Measurements from ENCODE around the gene DUT. TPM values are rescaled to one million over a fixed set of nuclear protein-coding genes. Genes with fewer than 3 reads are reported as not detected.
A peak's percentile ranks its signal among the peaks of the same experiment; 100 is the strongest.

Gene DUT
- total and polyA plus RNA-seq, 5 donors from 2014 or later: 60.3 to 124 (median 110) TPM

DNA sequence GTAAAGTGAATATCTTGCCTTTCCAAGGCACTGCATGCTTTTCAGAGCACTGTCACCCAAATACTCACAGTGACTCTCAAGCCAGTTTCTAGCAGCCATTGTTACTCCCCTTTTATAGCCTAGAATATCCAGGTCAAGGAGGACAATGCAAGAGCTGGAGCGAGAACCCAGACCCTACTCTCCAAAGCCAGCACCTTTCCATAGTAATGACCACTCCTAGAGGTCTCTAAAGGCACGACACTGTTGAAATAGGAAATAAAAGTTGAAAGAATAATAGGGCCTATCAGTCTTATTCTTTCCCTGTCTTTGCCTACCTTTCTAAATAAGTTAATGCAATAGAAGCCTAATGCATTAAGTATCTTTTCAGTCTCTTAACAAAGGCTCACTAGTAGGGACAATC lies 33.6 kb upstream of the DUT start:
- Mint-ChIP-seq H3K4me3 (no peak overlapping the region), H3K27me3 (no peaks in the 10 kb centered on the region), H3K36me3 (no peaks in the 10 kb centered on the region), H3K27ac (no peak overlapping the region), H3K4me1 (peaks cover 0 to 2% (median 0%) of the 10 kb centered on the region in 4 donors), H3K9me3 (peaks cover 0 to 1% (median 0%) of the 10 kb centered on the region in 7 donors)
- Histone ChIP-seq H3K4me1 (ENCODE audit: control insufficient read depth, insufficient read depth, low read length, poor library complexity, severe bottlenecking) (no peaks in the 10 kb centered on the region), H3K4me3 (ENCODE audit: low read depth, low read length) (no peak overlapping the region), H3K27me3 (ENCODE audit: control insufficient read depth, insufficient read depth, low read length) (peaks cover 2% of the 10 kb centered on the region), H3K9me3 (ENCODE audit: control insufficient read depth in 2 of 2, low read length in 2 of 2) (no peaks in the 10 kb centered on the region), H3K36me3 (ENCODE audit: control insufficient read depth, insufficient read depth, low read length) (no peaks in the 10 kb centered on the region), H3K27ac (ENCODE audit: insufficient read depth, low read length, poor library complexity, severe bottlenecking) (no peak overlapping the region)
- no peak for DNase-seq
- ATAC-seq (ENCODE audit: low read depth in 2 of 2): no peak

DNA sequence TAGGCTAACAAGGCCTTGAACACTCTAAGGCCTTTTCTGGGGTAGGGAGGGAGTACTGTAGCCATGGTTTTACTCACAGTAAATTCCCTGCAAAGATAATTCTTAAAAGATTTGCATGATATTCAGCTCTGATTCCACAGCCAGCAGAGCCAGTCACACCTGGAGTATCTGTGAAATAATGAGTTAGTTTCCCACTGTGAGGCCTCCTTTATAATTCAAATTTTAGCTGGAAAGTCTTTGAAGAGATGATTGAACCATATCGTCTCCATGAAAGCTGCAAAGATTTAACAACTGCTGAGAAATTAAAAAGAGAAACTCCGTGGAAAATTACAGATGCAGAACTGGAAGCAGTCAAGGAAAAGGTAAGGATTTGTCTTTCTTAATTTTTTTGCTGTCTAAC lies 32.3 kb upstream of the DUT start:
- Mint-ChIP-seq H3K4me3 (no peak overlapping the region), H3K4me1 (peaks cover 0 to 2% (median 0%) of the 10 kb centered on the region in 4 donors), H3K9me3 (peaks cover 0 to 1% (median 0%) of the 10 kb centered on the region in 7 donors), H3K27me3 (no peaks in the 10 kb centered on the region), H3K27ac (no peak overlapping the region), H3K36me3 (no peaks in the 10 kb centered on the region)
- no peak overlapping the region for H3K4me3 ChIP-seq (ENCODE audit: low read depth, low read length)
- no peak overlapping the region for H3K27ac ChIP-seq (ENCODE audit: insufficient read depth, low read length, poor library complexity, severe bottlenecking)
- peaks cover 2% of the 10 kb centered on the region for H3K27me3 ChIP-seq (ENCODE audit: control insufficient read depth, insufficient read depth, low read length)
- no peaks in the 10 kb centered on the region for H3K36me3 ChIP-seq (ENCODE audit: control insufficient read depth, insufficient read depth, low read length)
- ATAC-seq (ENCODE audit: low read depth in 2 of 2) (no peak), DNase-seq (no peak)
- H3K9me3 ChIP-seq (ENCODE audit: control insufficient read depth in 2 of 2, low read length in 2 of 2): no peaks in the 10 kb centered on the region
- H3K4me1 ChIP-seq (ENCODE audit: control insufficient read depth, insufficient read depth, low read length, poor library complexity, severe bottlenecking): no peaks in the 10 kb centered on the region

DNA sequence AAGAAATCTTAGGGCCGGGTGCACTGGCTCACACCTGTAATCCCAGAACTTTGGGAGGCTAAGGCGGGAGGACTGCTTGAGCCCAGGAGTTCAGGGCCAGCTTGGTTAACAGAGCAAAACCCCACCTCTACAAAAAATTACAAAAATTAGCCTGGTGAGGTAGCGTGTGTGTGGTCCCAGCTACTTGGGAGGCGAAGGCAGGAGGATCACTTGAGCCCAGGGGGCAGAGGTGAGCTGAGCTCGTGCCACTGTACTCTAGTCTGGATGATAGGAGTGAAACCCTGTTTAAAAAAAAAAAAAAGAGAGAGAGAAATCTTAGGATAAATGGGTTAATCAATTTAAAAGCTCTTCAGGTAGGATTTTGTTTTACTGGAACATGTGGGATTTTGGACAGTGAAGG lies 31.2 kb upstream of the DUT start:
- Mint-ChIP-seq H3K36me3 (no peaks in the 10 kb centered on the region), H3K27ac (no peak overlapping the region), H3K4me3 (no peak overlapping the region), H3K9me3 (no peaks in the 10 kb centered on the region), H3K4me1 (peaks cover 0 to 2% (median 0%) of the 10 kb centered on the region in 4 donors), H3K27me3 (no peaks in the 10 kb centered on the region)
- Histone ChIP-seq H3K4me3 (ENCODE audit: low read depth, low read length) (no peak overlapping the region), H3K27me3 (ENCODE audit: control insufficient read depth, insufficient read depth, low read length) (peaks cover 2% of the 10 kb centered on the region), H3K36me3 (ENCODE audit: control insufficient read depth, insufficient read depth, low read length) (no peaks in the 10 kb centered on the region), H3K4me1 (ENCODE audit: control insufficient read depth, insufficient read depth, low read length, poor library complexity, severe bottlenecking) (no peaks in the 10 kb centered on the region), H3K27ac (ENCODE audit: insufficient read depth, low read length, poor library complexity, severe bottlenecking) (no peak overlapping the region), H3K9me3 (ENCODE audit: control insufficient read depth in 2 of 2, low read length in 2 of 2) (no peaks in the 10 kb centered on the region)
- DNase-seq: no peak
- ATAC-seq (ENCODE audit: low read depth in 2 of 2): no peak

DNA sequence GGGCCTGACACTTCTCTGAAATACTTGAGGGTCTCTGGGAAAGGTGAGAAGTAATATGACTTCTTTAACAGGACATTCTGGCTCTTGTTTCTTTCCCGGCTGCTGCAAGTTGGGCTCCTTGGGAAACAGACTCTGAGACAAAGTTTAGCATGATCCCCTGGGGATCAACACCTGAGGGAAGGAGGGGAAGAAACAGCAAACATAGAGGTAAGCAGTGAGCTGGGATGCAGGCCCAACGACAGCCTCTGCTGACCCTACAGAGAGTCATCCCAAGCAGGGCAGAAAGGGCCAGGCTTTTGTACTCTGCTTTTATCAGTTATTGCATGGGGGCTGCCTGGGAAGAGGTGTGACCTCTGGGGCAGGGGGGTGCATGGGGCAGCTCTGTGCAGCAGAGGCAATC lies 26.8 kb upstream of the DUT start:
- no peaks in the 10 kb centered on the region for H3K9me3 Mint-ChIP-seq
- H3K4me1 Mint-ChIP-seq: peaks cover 0 to 4% (median under 1%) of the 10 kb centered on the region in 4 donors
- ATAC-seq (ENCODE audit: low read depth in 2 of 2): no peak
- Histone ChIP-seq H3K4me1 (ENCODE audit: control insufficient read depth, insufficient read depth, low read length, poor library complexity, severe bottlenecking) (no peaks in the 10 kb centered on the region), H3K9me3 (ENCODE audit: control insufficient read depth in 2 of 2, low read length in 2 of 2) (no peaks in the 10 kb centered on the region), H3K27ac (ENCODE audit: insufficient read depth, low read length, poor library complexity, severe bottlenecking) (no peak overlapping the region), H3K36me3 (ENCODE audit: control insufficient read depth, insufficient read depth, low read length) (no peaks in the 10 kb centered on the region), H3K27me3 (ENCODE audit: control insufficient read depth, insufficient read depth, low read length) (no peaks in the 10 kb centered on the region), H3K4me3 (ENCODE audit: low read depth, low read length) (no peak overlapping the region)
- no peak for DNase-seq
- H3K27me3 Mint-ChIP-seq: peaks cover 8% of the 10 kb centered on the region
- no peak overlapping the region for H3K27ac Mint-ChIP-seq
- H3K36me3 Mint-ChIP-seq: no peaks in the 10 kb centered on the region
- H3K4me3 Mint-ChIP-seq: no peak overlapping the region

DNA sequence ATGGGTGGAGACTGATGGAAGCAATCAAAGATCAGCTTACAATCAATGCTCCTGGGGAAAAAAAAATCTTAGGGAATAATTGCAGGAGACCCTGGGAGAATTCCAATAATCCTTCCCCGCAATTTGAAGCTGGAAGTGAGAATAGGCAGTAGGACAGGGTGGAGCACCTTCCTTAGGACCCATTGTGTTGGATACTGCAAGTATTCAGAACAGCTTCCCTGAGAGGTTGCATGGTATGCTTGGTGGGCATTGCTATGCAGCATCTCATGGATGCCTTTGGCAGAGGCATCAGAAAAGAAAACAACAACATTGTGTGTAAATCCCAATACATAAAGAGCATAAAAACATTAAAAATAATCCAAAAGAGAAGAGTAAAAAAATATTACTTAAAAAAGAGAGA lies 24.6 kb upstream of the DUT start:
- no peaks in the 10 kb centered on the region for H3K9me3 Mint-ChIP-seq
- peaks cover 13% of the 10 kb centered on the region for H3K27me3 Mint-ChIP-seq

DNA sequence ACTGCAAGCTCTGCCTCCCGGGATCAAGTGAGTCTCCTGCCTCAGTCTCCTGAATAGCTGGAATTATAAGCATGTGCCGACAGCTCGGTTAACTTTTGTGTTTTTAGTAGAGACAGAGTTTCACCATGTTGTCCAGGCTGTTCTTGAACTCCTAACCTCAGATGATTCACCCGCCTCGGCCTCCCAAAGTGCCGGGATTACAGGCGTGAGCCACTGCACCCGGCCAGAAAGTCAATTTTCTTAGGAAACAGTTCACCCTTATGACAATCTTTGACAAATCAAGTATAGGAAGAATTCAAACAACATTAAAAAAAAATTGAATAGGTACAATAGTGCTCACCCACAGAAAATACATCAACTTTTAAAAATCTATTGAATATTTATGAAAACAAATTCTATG lies 23.6 kb upstream of the DUT start:
- no peak overlapping the region for H3K4me3 ChIP-seq (ENCODE audit: low read depth, low read length)
- Mint-ChIP-seq H3K27ac (no peak overlapping the region), H3K27me3 (peaks cover 13% of the 10 kb centered on the region), H3K9me3 (no peaks in the 10 kb centered on the region), H3K4me1 (peaks cover 0 to 4% (median under 1%) of the 10 kb centered on the region in 4 donors), H3K4me3 (no peak overlapping the region), H3K36me3 (no peaks in the 10 kb centered on the region)
- H3K9me3 ChIP-seq (ENCODE audit: control insufficient read depth in 2 of 2, low read length in 2 of 2): no peaks in the 10 kb centered on the region
- H3K27ac ChIP-seq (ENCODE audit: insufficient read depth, low read length, poor library complexity, severe bottlenecking): no peak overlapping the region
- no peaks in the 10 kb centered on the region for H3K4me1 ChIP-seq (ENCODE audit: control insufficient read depth, insufficient read depth, low read length, poor library complexity, severe bottlenecking)
- H3K36me3 ChIP-seq (ENCODE audit: control insufficient read depth, insufficient read depth, low read length): no peaks in the 10 kb centered on the region
- ATAC-seq (ENCODE audit: low read depth in 2 of 2) (no peak), DNase-seq (no peak)
- no peaks in the 10 kb centered on the region for H3K27me3 ChIP-seq (ENCODE audit: control insufficient read depth, insufficient read depth, low read length)

More for the DNA sequence above, 24.6 kb upstream of the DUT start:
- Histone ChIP-seq H3K36me3 (ENCODE audit: control insufficient read depth, insufficient read depth, low read length) (no peaks in the 10 kb centered on the region), H3K27ac (ENCODE audit: insufficient read depth, low read length, poor library complexity, severe bottlenecking) (no peak overlapping the region), H3K4me1 (ENCODE audit: control insufficient read depth, insufficient read depth, low read length, poor library complexity, severe bottlenecking) (no peaks in the 10 kb centered on the region), H3K27me3 (ENCODE audit: control insufficient read depth, insufficient read depth, low read length) (no peaks in the 10 kb centered on the region), H3K4me3 (ENCODE audit: low read depth, low read length) (no peak overlapping the region), H3K9me3 (ENCODE audit: control insufficient read depth in 2 of 2, low read length in 2 of 2) (no peaks in the 10 kb centered on the region)
- no peaks in the 10 kb centered on the region for H3K36me3 Mint-ChIP-seq
- DNase-seq (no peak), ATAC-seq (ENCODE audit: low read depth in 2 of 2) (no peak)
- H3K4me1 Mint-ChIP-seq: peaks cover 0 to 4% (median under 1%) of the 10 kb centered on the region in 4 donors
- H3K27ac Mint-ChIP-seq: no peak overlapping the region
- no peak overlapping the region for H3K4me3 Mint-ChIP-seq

DNA sequence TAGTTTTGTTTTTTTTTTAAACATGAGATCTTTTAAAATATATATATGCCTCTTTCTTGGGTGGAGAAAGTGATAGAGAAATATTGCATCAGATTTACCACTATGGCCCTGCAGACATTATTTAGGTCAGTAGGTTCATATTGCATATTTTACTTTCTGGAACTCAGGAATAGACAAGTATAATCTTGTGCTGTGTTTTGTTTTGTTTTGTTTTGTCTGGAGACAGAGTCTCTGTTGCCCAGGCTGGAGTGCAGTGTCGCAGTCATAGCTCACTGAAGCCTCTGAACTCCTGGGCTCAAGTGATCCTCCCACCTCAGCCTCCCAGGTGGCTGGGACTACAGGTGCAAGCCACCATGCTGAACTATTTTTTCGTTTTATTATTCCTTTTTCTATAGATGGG lies 21.5 kb upstream of the DUT start:
- DNase-seq: no peak
- ATAC-seq (ENCODE audit: low read depth in 2 of 2): no peak
- peaks cover 0 to 4% (median 0%) of the 10 kb centered on the region in 4 donors for H3K4me1 Mint-ChIP-seq
- Histone ChIP-seq H3K9me3 (ENCODE audit: control insufficient read depth in 2 of 2, low read length in 2 of 2) (no peaks in the 10 kb centered on the region), H3K4me3 (ENCODE audit: low read depth, low read length) (no peak overlapping the region), H3K27me3 (ENCODE audit: control insufficient read depth, insufficient read depth, low read length) (no peaks in the 10 kb centered on the region), H3K36me3 (ENCODE audit: control insufficient read depth, insufficient read depth, low read length) (no peaks in the 10 kb centered on the region), H3K27ac (ENCODE audit: insufficient read depth, low read length, poor library complexity, severe bottlenecking) (no peak overlapping the region), H3K4me1 (ENCODE audit: control insufficient read depth, insufficient read depth, low read length, poor library complexity, severe bottlenecking) (no peaks in the 10 kb centered on the region)
- no peak overlapping the region for H3K27ac Mint-ChIP-seq
- no peaks in the 10 kb centered on the region for H3K9me3 Mint-ChIP-seq
- H3K36me3 Mint-ChIP-seq: no peaks in the 10 kb centered on the region
- peaks cover 13% of the 10 kb centered on the region for H3K27me3 Mint-ChIP-seq
- H3K4me3 Mint-ChIP-seq: no peak overlapping the region

DNA sequence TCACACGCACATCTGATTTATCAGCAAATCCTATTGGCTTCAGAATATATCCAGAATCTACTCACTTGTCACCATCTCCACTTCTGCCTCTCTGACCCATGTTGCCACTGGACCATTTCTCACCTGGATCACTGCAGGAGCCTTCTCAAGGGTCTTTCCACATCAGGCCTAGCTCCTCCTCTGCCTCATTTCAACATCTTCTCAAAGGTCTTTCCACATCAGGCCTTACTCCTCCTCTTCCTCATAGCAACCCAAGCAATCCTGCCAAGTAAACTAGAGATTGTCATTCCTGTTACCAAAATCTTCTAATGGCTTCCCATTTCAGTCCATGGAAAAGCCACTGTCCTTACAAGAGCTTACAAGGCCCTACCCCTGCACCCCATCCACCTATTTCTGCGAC lies 18.0 kb upstream of the DUT start:
- no peaks in the 10 kb centered on the region for H3K36me3 ChIP-seq (ENCODE audit: control insufficient read depth, insufficient read depth, low read length)
- DNase-seq (no peak), ATAC-seq (ENCODE audit: low read depth in 2 of 2) (no peak)
- no peaks in the 10 kb centered on the region for H3K36me3 Mint-ChIP-seq
- no peaks in the 10 kb centered on the region for H3K4me1 Mint-ChIP-seq
- H3K9me3 ChIP-seq (ENCODE audit: control insufficient read depth in 2 of 2, low read length in 2 of 2): no peaks in the 10 kb centered on the region
- peak overlapping the region in 1 of 3 donors; percentile 11 for H3K27ac Mint-ChIP-seq
- H3K9me3 Mint-ChIP-seq: no peaks in the 10 kb centered on the region
- no peak overlapping the region for H3K27ac ChIP-seq (ENCODE audit: insufficient read depth, low read length, poor library complexity, severe bottlenecking)
- peaks cover 8% of the 10 kb centered on the region for H3K27me3 Mint-ChIP-seq
- H3K4me1 ChIP-seq (ENCODE audit: control insufficient read depth, insufficient read depth, low read length, poor library complexity, severe bottlenecking): no peaks in the 10 kb centered on the region
- H3K4me3 ChIP-seq (ENCODE audit: low read depth, low read length): no peak overlapping the region
- H3K27me3 ChIP-seq (ENCODE audit: control insufficient read depth, insufficient read depth, low read length): no peaks in the 10 kb centered on the region
- H3K4me3 Mint-ChIP-seq: no peak overlapping the region

All from CD4-positive, CD25-positive, alpha-beta regulatory T cell (primary cell).